OCI-LY1 (cell line): ENCODE results near the gene DDOST.

Source experiments
- EZH2 ChIP-seq: fragments of 200-600 bp; sonication (generic), shearing (Covaris generic); IDR thresholded peaks from 2 replicates; pipeline ENCODE4 v1.8.0; 2017; ENCODE audit warnings: borderline replicate concordance, mixed run types, mild to moderate bottlenecking, antibody characterized with exemption, low read length, moderate library complexity, mixed read lengths
- TF ChIP-seq, protein P1 (sequence below): fragments of 200-600 bp; sonication (generic), shearing (Covaris generic); IDR thresholded peaks from 2 replicates; pipeline ENCODE4 v1.5.1; 2017; ENCODE audit warnings: mild to moderate bottlenecking, antibody characterized with exemption, low read length, moderate library complexity, mixed read lengths

DNA sequence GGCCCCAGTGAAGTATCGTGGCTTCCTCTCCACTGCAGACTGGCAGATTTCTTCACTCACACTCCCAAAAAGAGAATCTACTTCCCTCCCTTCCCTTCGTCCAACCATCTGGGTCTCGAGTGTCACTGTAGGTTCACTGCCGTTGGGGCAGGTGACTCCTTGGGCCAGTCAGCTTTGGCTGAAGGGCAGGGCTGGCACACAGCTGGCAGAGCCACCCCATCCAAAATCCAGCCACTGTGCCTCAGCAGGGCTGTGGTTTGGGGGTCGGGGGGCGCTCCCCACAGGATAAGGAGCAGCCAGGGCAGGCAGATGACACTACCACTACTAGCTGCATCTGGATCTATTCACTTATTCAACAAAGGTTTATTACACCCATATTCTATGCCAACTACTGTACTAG, 18.1 kb downstream of the DDOST start:
- TF ChIP-seq EZH2, result no peak
- TF ChIP-seq, protein P1, sequence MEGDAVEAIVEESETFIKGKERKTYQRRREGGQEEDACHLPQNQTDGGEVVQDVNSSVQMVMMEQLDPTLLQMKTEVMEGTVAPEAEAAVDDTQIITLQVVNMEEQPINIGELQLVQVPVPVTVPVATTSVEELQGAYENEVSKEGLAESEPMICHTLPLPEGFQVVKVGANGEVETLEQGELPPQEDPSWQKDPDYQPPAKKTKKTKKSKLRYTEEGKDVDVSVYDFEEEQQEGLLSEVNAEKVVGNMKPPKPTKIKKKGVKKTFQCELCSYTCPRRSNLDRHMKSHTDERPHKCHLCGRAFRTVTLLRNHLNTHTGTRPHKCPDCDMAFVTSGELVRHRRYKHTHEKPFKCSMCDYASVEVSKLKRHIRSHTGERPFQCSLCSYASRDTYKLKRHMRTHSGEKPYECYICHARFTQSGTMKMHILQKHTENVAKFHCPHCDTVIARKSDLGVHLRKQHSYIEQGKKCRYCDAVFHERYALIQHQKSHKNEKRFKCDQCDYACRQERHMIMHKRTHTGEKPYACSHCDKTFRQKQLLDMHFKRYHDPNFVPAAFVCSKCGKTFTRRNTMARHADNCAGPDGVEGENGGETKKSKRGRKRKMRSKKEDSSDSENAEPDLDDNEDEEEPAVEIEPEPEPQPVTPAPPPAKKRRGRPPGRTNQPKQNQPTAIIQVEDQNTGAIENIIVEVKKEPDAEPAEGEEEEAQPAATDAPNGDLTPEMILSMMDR, result no peak
